CD4-positive, alpha-beta T cell (primary cell): ENCODE data around the gene MCRIP1. TPM values are rescaled to one million over a fixed set of nuclear protein-coding genes. Genes with fewer than 3 reads are reported as not detected.

Experiments used
- ATAC-seq: fragments of 200-7000 bp; cut with Tn5 transposase; one replicate; pipeline ENCODE4 v1.10.0; 2022; ENCODE audit warnings: mild to moderate bottlenecking; ENCODE audit not compliant: poor library complexity
- CTCF ChIA-PET: fragments of 350-600 bp; sonication (Branson Sonifier 250); formaldehyde crosslinking; loops from one replicate; lab custom pipeline; 2021; ENCODE audit warnings: antibody characterized with exemption, inconsistent platforms; lab: Charles Lee
- POLR2A ChIA-PET: fragments of 350-600 bp; sonication (Branson Sonifier 250); formaldehyde crosslinking; loops from one replicate; lab custom pipeline; 2021; ENCODE audit warnings: antibody characterized with exemption, inconsistent platforms; lab: Charles Lee
- DNase-seq, 14 experiments: peaks; one replicate each; pipeline ENCODE4 v3.0.0-alpha.2; 2013 to 2020; ENCODE audit warnings: mixed read lengths in 2 of 14
- H3K27ac ChIP-seq, 2 donors: one replicate each; pipeline versions ENCODE4 v1.5.1 to v1.7.0; 2013; ENCODE audit warnings: low read length in 2 of 2, low read depth in 1 of 2, mild to moderate bottlenecking in 1 of 2
- H3K27me3 ChIP-seq, 2 experiments: 1 replicate in 1 of 2; 2 replicates in 1 of 2; pipeline versions ENCODE4 v1.6.1 to v1.7.0; 2013; ENCODE audit warnings: low read length in 2 of 2, control low read depth in 1 of 2, mild to moderate bottlenecking in 1 of 2, moderate library complexity in 1 of 2; ENCODE audit not compliant: insufficient read depth in 2 of 2, control insufficient read depth in 1 of 2
- H3K36me3 ChIP-seq: one replicate; pipeline ENCODE4 v1.6.1; 2013; ENCODE audit warnings: low read length, control low read depth; ENCODE audit not compliant: insufficient read depth
- H3K4me1 ChIP-seq: one replicate; pipeline ENCODE4 v1.6.1; 2013; ENCODE audit warnings: low read length, control low read depth; ENCODE audit not compliant: insufficient read depth
- H3K4me3 ChIP-seq: one replicate; pipeline ENCODE4 v1.5.1; 2013; ENCODE audit warnings: mild to moderate bottlenecking, low read length, moderate library complexity
- H3K9me3 ChIP-seq, 2 experiments: 1 replicate in 1 of 2; 2 replicates in 1 of 2; pipeline versions ENCODE4 v1.6.1 to v1.7.0; 2013; ENCODE audit warnings: low read length in 2 of 2, mild to moderate bottlenecking in 2 of 2, control low read depth in 1 of 2, moderate library complexity in 1 of 2; ENCODE audit not compliant: control insufficient read depth in 1 of 2, insufficient read depth in 1 of 2
- H3K27ac Mint-ChIP-seq: one replicate; pipeline ENCODE4 v1.8.0; 2020; ENCODE audit warnings: mixed read lengths
- H3K27me3 Mint-ChIP-seq: one replicate; pipeline ENCODE4 v1.8.0; 2021; ENCODE audit warnings: mixed read lengths
- H3K36me3 Mint-ChIP-seq: one replicate; pipeline ENCODE4 v1.8.0; 2021; ENCODE audit warnings: low read depth, mixed read lengths
- H3K4me1 Mint-ChIP-seq: one replicate; pipeline ENCODE4 v1.8.0; 2021; ENCODE audit warnings: low read depth, mixed read lengths
- H3K4me3 Mint-ChIP-seq: one replicate; pipeline ENCODE4 v1.8.0; 2020; ENCODE audit warnings: mild to moderate bottlenecking, mixed read lengths
- H3K9me3 Mint-ChIP-seq: one replicate; pipeline ENCODE4 v1.8.0; 2020; ENCODE audit warnings: mixed read lengths
- intact Hi-C, 2 experiments: fragments of 100-400 bp; cut with DNase I in 1 of 2; cut with micrococcal nuclease in 1 of 2; formaldehyde crosslinking; loops; one replicate each; pipeline versions ENCODE4 v1.15.1 to v1.9.0; 2023 to 2025; cut with DNase I, micrococcal nuclease
- total RNA-seq, 174 experiments: library from RNA in 2 of 174; stranded (reverse) in 2 of 174; gene quantifications; one replicate each; pipeline ENCODE4 v1.2.3 and lab custom pipeline; 2021 to 2026
- TF ChIP-seq, protein P1 (sequence below): fragments of 200-600 bp; IDR thresholded peaks from one replicate; pipeline ENCODE4 v1.8.0; 2022; ENCODE audit warnings: antibody characterized with exemption, mild to moderate bottlenecking

The MCRIP1 gene
- total RNA-seq, 2 experiments from 2014 or later = 36.9 to 37.7 TPM

DNA sequence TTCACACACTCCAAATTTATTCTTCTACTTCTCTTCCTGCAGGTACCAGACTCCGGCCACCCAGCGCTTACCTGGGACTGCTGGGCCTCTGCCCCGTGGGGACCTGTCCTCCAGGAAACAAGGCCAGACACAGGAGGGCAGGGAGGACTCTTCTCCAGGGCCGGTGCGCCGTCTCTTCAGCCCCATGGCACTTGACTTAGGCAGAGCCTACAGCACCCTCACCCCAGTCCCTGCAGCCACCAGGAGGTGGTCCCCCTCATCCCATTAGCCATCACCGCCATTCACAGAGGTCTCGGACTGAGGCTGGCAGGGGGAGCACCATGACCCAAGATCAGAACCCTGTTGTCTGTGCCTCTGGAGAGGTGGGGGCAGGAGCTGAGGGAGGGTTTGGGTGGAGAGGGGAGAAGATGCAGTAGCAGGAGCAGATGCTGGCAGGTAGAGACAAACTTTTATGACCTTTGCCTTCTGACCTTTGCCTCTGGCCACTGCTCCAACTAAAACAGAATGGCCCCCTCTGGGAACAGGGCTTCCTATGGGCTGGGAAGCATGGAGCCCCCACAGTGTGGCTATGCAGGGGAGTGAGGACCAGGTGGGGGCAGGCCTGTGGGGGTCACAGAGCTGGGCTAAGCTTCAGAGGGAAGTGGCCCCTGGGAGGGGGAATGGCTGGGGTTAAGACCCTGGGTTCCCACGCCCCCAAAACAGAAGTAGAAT, 30.9 kb downstream of the MCRIP1 start:
- no peak for DNase-seq
- Mint-ChIP-seq H3K4me1 (no peaks in the 10 kb centered on the region), H3K27me3 (peaks cover 50% of the 10 kb centered on the region), H3K27ac (no peak overlapping the region), H3K36me3 (no peaks in the 10 kb centered on the region), H3K9me3 (no peaks in the 10 kb centered on the region), H3K4me3 (no peak overlapping the region)
- ChIA-PET CTCF (no interaction called here), POLR2A (no interaction called here)
- Histone ChIP-seq H3K4me1 (peaks cover 11% of the 10 kb centered on the region), H3K9me3 (peaks cover 0 to 11% of the 10 kb centered on the region in 2 experiments), H3K27me3 (peaks cover 27 to 48% of the 10 kb centered on the region in 2 experiments), H3K36me3 (no peaks in the 10 kb centered on the region), H3K4me3 (no peak overlapping the region), H3K27ac (no peak overlapping the region)
- TF ChIP-seq, protein P1, sequence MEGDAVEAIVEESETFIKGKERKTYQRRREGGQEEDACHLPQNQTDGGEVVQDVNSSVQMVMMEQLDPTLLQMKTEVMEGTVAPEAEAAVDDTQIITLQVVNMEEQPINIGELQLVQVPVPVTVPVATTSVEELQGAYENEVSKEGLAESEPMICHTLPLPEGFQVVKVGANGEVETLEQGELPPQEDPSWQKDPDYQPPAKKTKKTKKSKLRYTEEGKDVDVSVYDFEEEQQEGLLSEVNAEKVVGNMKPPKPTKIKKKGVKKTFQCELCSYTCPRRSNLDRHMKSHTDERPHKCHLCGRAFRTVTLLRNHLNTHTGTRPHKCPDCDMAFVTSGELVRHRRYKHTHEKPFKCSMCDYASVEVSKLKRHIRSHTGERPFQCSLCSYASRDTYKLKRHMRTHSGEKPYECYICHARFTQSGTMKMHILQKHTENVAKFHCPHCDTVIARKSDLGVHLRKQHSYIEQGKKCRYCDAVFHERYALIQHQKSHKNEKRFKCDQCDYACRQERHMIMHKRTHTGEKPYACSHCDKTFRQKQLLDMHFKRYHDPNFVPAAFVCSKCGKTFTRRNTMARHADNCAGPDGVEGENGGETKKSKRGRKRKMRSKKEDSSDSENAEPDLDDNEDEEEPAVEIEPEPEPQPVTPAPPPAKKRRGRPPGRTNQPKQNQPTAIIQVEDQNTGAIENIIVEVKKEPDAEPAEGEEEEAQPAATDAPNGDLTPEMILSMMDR = no peak
- no peak for ATAC-seq
- intact Hi-C loops = no loop called here

DNA sequence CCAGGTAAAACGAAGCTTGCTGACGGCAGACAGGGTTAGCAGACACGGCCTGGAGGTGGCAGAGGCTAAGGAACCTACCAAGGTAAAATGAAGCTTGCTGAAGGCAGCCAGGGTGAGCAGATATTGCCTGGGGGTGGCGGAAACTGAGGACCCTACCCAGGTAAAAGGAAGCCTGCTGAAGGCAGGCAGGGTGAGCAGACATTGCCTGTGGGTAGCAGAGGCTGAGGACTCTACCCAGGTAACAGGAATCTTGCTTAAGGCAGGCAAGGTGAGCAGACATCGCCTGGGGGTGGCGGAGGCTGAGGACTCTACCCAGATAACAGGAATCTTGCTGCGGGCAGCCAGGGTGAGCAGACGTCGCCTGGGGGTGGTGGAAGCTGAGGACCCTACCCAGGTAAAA, 31.8 kb downstream of the MCRIP1 start:
- H3K4me1 ChIP-seq = peaks cover 11% of the 10 kb centered on the region
- Mint-ChIP-seq H3K4me1 (no peaks in the 10 kb centered on the region), H3K4me3 (no peak overlapping the region), H3K9me3 (no peaks in the 10 kb centered on the region), H3K36me3 (no peaks in the 10 kb centered on the region), H3K27ac (no peak overlapping the region), H3K27me3 (peaks cover 47% of the 10 kb centered on the region)
- CTCF ChIA-PET = no interaction called here
- peaks cover 25 to 48% of the 10 kb centered on the region in 2 experiments for H3K27me3 ChIP-seq
- H3K36me3 ChIP-seq = no peaks in the 10 kb centered on the region
- no peak overlapping the region for H3K27ac ChIP-seq
- POLR2A ChIA-PET = no interaction called here
- no peak overlapping the region for H3K4me3 ChIP-seq
- ATAC-seq (no peak), DNase-seq (no peak)
- TF ChIP-seq, protein P1 = no peak
- peaks cover 0 to 8% of the 10 kb centered on the region in 2 experiments for H3K9me3 ChIP-seq
- intact Hi-C loops = no loop called here

DNA sequence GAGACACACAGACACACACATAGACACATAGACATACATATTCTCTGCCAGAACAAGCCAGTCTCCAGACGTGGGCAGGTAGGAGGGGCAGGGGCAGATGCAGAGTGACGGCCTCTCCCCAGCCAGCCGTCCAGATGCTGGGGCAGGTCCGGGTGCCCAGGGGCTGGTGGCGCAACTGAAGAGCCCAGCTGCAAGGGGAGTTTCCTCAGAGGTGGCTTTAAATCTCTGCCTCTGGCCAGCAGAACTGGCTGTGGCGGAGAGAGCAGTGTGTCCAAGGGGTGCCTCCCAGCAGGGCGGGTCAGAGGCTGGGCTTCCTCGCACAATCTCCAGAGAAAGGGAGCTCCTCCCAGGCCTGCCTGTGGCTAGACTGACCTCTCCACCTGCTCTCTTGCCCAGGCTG, 38.6 kb downstream of the MCRIP1 start:
- Histone ChIP-seq H3K4me3 (no peak overlapping the region), H3K27me3 (peaks cover 8 to 9% of the 10 kb centered on the region in 2 experiments), H3K4me1 (no peaks in the 10 kb centered on the region), H3K27ac (no peak overlapping the region), H3K36me3 (no peaks in the 10 kb centered on the region), H3K9me3 (no peaks in the 10 kb centered on the region)
- H3K27ac Mint-ChIP-seq = no peak overlapping the region
- H3K4me3 Mint-ChIP-seq = no peak overlapping the region
- intact Hi-C loops = no loop called here
- H3K27me3 Mint-ChIP-seq = peaks cover 4% of the 10 kb centered on the region
- ChIA-PET CTCF (no interaction called here), POLR2A (no interaction called here)
- DNase-seq (no peak), ATAC-seq (no peak)
- no peaks in the 10 kb centered on the region for H3K4me1 Mint-ChIP-seq
- TF ChIP-seq, protein P1 = no peak
- no peaks in the 10 kb centered on the region for H3K9me3 Mint-ChIP-seq
- H3K36me3 Mint-ChIP-seq = no peaks in the 10 kb centered on the region
